HS-27A (cell line): ENCODE data around the gene CD101.

Experiments used
- DNase-seq: peaks from one replicate; pipeline ENCODE4 v3.0.0-alpha.2; 2012; ENCODE audit warnings: low read depth, missing footprints

Gene CD101

GRCh38 chr1:117017062-117017461 lies 15.5 kb downstream of the CD101 start:
- DNase-seq, result no peak

GRCh38 chr1:117017648-117018047 lies 16.1 kb downstream of the CD101 start:
- DNase-seq, result no peak

- DNase-seq, result no peak
These were observed 19.1 kb downstream of the CD101 start for GRCh38 chr1:117020526-117021156.

- no peak for DNase-seq
These were observed 20.6 kb downstream of the CD101 start for GRCh38 chr1:117022114-117022513.

GRCh38 chr1:117025568-117025967 lies 24.0 kb downstream of the CD101 start:
- no peak for DNase-seq

DNA sequence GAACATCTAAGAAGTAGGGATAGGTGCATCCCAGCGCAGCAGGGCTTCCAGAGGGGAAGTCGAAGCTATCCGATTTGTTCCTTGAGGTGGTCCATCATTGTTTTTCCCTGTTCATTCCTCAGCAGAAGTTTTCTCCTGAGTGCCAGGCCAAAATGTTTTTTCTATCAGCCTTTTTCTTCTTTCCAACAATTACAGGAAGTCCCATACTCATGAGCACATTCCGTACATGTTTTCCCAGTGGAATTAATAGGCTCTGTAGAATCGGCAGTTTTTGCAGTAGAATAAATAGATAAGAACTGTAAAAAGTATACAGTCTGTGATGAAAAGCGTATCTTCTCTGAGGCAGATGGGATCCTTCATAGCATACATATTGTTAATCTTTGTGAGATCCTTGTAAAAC lies 24.8 kb downstream of the CD101 start:
- no peak for DNase-seq

DNA sequence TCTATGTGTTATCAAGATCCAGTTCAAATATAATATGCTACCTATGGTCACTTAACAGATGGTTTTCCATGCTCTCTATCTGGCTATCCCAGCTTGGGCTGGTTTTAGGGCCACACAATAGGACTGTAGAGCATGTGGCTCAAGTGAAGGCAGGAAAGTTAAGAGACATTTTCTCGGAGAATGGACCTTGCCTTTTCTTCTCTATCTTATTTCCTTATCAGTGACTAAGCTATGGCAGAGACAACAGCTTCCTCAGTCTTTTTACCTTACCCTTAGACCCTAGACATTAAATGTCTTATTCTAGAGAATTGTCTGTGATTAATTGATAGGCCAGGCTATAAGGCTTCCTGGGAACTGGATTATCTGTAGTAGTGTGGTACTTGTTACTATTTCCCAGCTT lies 28.1 kb downstream of the CD101 start:
- no peak for DNase-seq

DNA sequence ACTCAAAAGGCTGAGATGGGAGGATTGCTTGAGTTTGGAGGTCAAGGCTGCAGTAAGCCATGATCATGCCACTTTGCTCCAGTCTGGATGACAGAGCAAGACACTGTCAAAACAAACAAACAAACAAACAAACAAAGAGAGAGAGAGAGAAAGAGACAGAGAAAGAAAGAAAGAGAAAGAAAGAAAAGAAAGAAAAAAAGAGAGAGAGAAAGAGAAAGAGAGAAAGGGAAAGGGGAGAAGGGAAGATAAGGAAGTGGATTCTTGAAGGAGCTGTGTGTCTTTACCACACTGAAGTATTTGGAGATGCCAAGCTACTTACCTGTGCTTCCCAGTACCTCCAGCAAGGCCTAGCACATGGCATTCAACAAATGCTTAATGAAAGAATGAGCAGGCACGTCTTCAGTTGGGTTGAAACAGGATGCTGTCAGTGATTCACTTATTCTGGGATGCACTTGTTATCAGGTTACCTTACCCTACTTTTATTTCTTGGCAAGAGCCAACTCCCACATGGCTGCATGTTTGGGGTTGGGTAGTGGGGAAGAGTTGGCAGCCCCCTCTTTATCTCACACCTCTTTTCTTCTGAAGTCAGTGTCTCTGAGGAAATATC lies 28.8 kb downstream of the CD101 start:
- DNase-seq, result no peak

GRCh38 chr1:117032266-117032665 lies 30.7 kb downstream of the CD101 start:
- no peak for DNase-seq

- no peak for DNase-seq
These were observed 31.4 kb downstream of the CD101 start for GRCh38 chr1:117032681-117033539.

GRCh38 chr1:117033772-117034171 lies 32.2 kb downstream of the CD101 start:
- no peak for DNase-seq

DNA sequence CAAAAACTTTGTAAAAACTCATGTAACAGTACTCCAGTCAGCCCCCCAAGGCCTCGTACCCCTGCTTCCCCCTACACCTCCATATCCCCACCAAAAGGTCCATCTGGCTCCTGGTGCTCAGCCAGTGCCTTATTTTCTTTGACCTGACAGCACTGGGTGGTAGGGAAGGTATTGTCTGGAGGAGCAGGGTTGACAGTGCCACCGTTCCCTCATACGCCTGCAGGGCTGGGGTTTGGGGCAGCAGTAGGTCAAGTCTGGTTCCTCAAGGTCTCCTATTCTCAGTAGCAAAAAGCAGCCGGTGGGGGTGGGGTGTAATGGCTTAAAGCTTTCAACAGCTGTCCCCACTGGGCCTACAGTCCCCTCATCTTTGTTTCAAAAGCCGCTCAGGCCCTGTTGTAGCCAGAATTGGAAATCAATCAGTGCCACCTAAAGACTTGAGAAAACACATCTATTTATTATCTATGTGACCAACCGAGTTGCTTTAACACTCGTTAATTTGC lies 33.3 kb downstream of the CD101 start:
- no peak for DNase-seq

- DNase-seq, result no peak
These were observed 34.5 kb downstream of the CD101 start for GRCh38 chr1:117036018-117036461.

GRCh38 chr1:117037802-117038201 lies 36.2 kb downstream of the CD101 start:
- no peak for DNase-seq

DNA sequence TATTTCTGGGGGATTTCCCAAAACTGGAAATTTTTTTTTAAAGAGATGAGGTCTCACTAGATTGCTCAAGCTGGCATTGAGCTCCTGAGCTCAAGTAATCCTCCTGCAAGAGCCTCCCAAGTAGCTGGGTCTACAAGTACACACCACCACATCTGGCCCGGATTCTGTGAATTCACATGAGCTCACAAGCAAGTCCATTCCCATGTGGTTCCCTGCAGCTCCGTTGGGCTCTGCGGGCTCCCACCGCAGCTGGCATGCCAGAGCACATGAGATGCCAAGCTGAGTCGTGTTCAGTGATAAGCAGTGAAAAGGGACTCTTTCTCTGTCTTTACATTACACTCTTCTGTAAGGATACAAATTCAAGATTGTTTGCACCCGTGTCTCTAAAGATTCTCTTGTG lies 36.7 kb downstream of the CD101 start:
- DNase-seq, result no peak

DNA sequence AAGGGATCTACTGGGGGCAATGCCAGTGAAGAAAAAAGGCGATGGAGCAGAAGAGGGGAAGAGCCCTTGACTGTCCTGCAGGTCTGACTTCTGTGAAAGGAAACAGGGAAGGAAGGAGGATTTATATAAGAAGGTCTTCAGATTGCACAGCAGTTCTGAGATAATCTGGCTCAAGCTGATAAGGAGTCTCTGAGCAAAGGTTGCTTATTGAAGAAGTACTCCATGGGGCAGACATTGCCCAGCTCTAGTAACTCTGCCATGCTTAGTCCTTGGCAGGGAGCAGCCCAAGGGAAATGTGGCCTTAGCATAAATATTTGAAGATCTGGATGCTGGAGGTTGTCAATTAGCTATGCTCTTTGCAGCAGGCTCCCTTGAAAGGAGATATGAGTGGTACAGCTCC lies 42.7 kb downstream of the CD101 start:
- DNase-seq, result no peak

DNA sequence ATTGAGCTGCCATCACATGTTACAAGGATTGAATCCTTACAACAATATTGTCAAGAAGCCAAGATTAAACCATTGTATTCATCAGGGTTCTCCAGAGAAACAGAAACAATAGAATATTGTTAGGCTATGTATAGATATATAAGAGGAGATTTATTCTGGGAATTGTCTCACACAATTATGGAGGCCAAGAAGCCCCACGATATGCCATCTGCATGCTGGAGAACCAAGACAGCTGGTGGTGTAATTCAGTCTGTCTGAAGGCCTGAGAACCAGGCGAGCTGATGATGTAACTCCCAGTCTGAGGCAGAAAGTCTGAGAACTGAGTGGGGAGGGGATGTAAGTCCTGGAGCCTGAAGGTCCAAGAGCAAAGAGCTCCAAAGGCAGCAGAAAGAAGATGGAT lies 44.1 kb downstream of the CD101 start:
- DNase-seq, result no peak

DNA sequence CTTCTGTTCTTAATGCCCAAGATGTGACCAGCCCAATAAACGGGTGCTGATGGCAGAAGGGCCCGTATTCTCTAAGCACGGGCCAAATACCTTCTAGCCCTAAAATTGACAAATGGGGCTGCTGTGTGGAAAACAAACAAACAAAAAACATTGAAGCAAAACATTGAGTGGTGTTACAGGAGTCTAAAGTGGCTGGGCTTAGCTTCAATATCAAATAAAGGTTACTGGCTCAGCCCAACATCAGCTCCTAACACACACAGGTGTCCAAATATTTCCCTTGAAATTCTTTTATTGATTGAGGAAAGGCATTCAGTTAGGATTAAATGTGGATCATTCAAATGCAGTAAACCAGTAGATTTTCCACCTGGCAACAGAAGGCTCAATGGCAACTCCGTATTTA lies 45.2 kb downstream of the CD101 start:
- DNase-seq, result no peak

- no peak for DNase-seq
These were observed 45.7 kb downstream of the CD101 start for GRCh38 chr1:117047271-117047670.

DNA sequence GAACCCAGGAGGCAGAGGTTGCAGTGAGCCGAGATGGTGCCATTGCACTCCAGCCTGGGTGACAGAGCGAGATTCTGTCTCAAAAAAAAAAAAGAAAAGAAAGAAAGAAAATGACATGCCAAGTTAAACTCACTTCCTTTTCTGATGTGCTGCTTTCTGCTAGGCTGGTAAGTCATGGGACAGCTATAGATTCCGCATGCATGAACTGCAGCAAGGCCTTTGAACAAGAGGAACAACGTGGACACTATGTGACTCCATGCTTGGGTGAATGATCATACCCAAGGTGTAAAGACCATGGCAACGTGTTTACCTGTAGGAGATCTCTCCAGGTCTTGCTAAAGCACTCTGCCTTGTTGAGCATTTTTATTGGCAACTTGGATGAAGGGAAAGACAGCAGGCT lies 48.3 kb downstream of the CD101 start:
- no peak for DNase-seq

DNA sequence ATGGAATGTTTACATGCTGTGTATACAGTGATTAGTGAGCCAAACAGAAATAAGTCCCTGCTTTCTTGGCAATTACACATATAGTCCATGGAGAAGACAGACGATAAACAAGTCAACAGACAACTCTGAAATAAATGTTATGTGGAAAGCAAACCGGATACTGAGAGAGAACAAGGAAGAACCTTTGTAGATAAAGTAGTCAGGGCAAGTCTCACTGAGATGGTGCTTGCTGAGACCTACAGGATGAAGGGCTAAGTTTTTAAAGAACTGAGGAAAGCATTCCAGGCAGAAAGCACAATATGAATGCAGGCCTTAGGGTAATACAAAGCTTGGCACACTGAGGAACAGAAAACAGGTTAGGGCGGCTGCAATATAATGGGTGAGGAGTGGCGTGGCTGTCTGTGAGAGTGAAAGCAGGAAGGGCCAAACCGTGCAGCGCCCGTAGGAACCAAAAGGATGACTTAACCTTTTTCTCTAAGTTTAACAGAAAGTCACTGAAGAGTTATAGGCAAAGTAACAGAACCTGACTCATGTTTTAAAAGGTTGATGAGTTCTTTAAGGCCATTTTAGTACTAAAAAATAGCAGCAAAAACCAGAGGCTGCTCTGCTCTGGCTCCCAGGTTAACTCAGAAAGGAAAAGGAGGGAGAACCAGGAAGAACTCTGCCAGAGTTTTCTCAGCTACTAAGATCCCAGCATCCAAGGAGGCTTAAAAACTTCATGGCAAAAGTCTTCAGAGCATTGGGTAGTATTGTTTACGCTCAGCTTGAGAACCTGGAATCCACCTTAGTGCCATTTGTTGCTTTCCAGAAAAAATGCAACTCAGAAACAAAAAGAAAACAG lies 49.9 kb downstream of the CD101 start:
- DNase-seq, result no peak

GRCh38 chr1:117054068-117054467 lies 52.5 kb downstream of the CD101 start:
- no peak for DNase-seq
